Neural cell (in vitro differentiated cells): ENCODE data around the gene MLLT6. TPM values are rescaled to one million over a fixed set of nuclear protein-coding genes. Genes with fewer than 3 reads are reported as not detected.

ENCODE experiments used
- H2AFZ ChIP-seq: fragments of 200-600, 300-800 bp; sonication (generic), shearing (Covaris generic); 2 replicates; pipeline ENCODE4 v1.6.0; 2014; ENCODE audit warnings: low read depth, mild to moderate bottlenecking, antibody characterized with exemption, low read length, moderate library complexity
- H3F3A ChIP-seq: fragments of 200-600 bp; shearing (Covaris generic); 2 replicates; pipeline ENCODE4 v1.6.1; 2016; ENCODE audit warnings: mild to moderate bottlenecking, moderate library complexity, mixed read lengths, antibody characterized with exemption, low read length; ENCODE audit not compliant: insufficient read depth, poor library complexity, severe bottlenecking
- H3K27ac ChIP-seq: fragments of 200-600, 300-800 bp; sonication (generic), shearing (Covaris generic); 2 replicates; pipeline ENCODE4 v1.5.1; 2014; ENCODE audit warnings: mild to moderate bottlenecking, low read length, moderate library complexity
- H3K27me3 ChIP-seq: fragments of 300-800, 200-600 bp; sonication (generic), shearing (Covaris generic); 2 replicates; pipeline ENCODE4 v1.6.0; 2014; ENCODE audit warnings: mild to moderate bottlenecking, low read depth, low read length, moderate library complexity; ENCODE audit not compliant: insufficient read depth
- H3K36me3 ChIP-seq: fragments of 300-800, 200-600 bp; sonication (generic), shearing (Covaris generic); 2 replicates; pipeline ENCODE4 v1.5.1; 2014; ENCODE audit warnings: mild to moderate bottlenecking, antibody characterized with exemption, low read length, moderate library complexity; ENCODE audit not compliant: insufficient read depth
- H3K4me2 ChIP-seq: fragments of 300-800, 200-600 bp; sonication (generic), shearing (Covaris generic); 2 replicates; pipeline ENCODE4 v1.6.0; 2014; ENCODE audit warnings: mild to moderate bottlenecking, low read length
- H3K4me3 ChIP-seq: fragments of 300-800, 200-600 bp; sonication (generic), shearing (Covaris generic); 2 replicates; pipeline ENCODE4 v1.5.1; 2014; ENCODE audit warnings: mild to moderate bottlenecking, low read length, moderate library complexity
- H3K79me2 ChIP-seq: fragments of 200-600 bp; shearing (Covaris generic); replicated peaks from 2 replicates; pipeline ENCODE4 v1.6.0; 2014; ENCODE audit warnings: mild to moderate bottlenecking, low read length, moderate library complexity; ENCODE audit not compliant: insufficient read depth
- H3K9ac ChIP-seq: fragments of 300-800, 200-600 bp; sonication (generic), shearing (Covaris generic); 2 replicates; pipeline ENCODE4 v1.6.1; 2016; ENCODE audit warnings: mild to moderate bottlenecking, low read length, mixed read lengths
- H3K9me2 ChIP-seq: fragments of 200-600 bp; shearing (Covaris generic); 2 replicates; pipeline ENCODE4 v1.6.1; 2016; ENCODE audit warnings: mild to moderate bottlenecking, low read length, mixed read lengths; ENCODE audit not compliant: insufficient read depth
- H3K9me3 ChIP-seq: fragments of 200-600, 300-800 bp; sonication (generic), shearing (Covaris generic); 2 replicates; pipeline ENCODE4 v1.6.1; 2016; ENCODE audit warnings: mild to moderate bottlenecking, mixed run types, low read length, moderate library complexity, mixed read lengths
- H4K20me1 ChIP-seq: fragments of 200-600 bp; shearing (Covaris generic); 2 replicates; pipeline ENCODE4 v1.6.1; 2016; ENCODE audit warnings: mild to moderate bottlenecking, mixed run types; ENCODE audit not compliant: insufficient read depth
- CTCF ChIP-seq: fragments of 450-650 bp; IDR thresholded peaks from 2 replicates; pipeline ENCODE4 v1.5.1; 2014; ENCODE audit warnings: antibody characterized with exemption, mild to moderate bottlenecking, moderate library complexity; ENCODE audit not compliant: poor library complexity, severe bottlenecking
- EP300 ChIP-seq: fragments of 450-650 bp; conservative IDR thresholded peaks from 2 replicates; pipeline ENCODE4 v1.6.1; 2014; ENCODE audit warnings: antibody characterized with exemption, mild to moderate bottlenecking, moderate library complexity; ENCODE audit not compliant: poor library complexity, severe bottlenecking
- EZH2 ChIP-seq: fragments of 200-600, 300-800 bp; shearing (Covaris generic), sonication (generic); IDR thresholded peaks from 2 replicates; pipeline ENCODE4 v1.6.1; 2014; ENCODE audit warnings: antibody characterized with exemption, low read length, borderline replicate concordance, mild to moderate bottlenecking; ENCODE audit not compliant: insufficient read depth, poor library complexity, severe bottlenecking
- MXI1 ChIP-seq: fragments of 450-650 bp; conservative IDR thresholded peaks from 2 replicates; pipeline ENCODE4 v1.6.1; 2014; ENCODE audit warnings: antibody characterized with exemption, mild to moderate bottlenecking; ENCODE audit not compliant: poor library complexity, severe bottlenecking
- POLR2AphosphoS5 ChIP-seq: IDR thresholded peaks from 2 replicates; pipeline ENCODE4 v1.6.1; 2012
- RAD21 ChIP-seq: fragments of 450-650 bp; conservative IDR thresholded peaks from 2 replicates; pipeline ENCODE4 v1.6.1; 2014; ENCODE audit warnings: antibody characterized with exemption, mild to moderate bottlenecking, moderate library complexity
- SMC3 ChIP-seq: fragments of 450-650 bp; conservative IDR thresholded peaks from 2 replicates; pipeline ENCODE4 v1.6.1; 2014; ENCODE audit warnings: antibody characterized with exemption, mild to moderate bottlenecking, moderate library complexity; ENCODE audit not compliant: poor library complexity
- TAF1 ChIP-seq: IDR thresholded peaks from 2 replicates; pipeline ENCODE4 v1.6.1; 2012; ENCODE audit warnings: low read depth
- polyA plus RNA-seq: library from polyadenylated mRNA; depleted of rRNA; stranded (reverse); fragments of >200 nt; gene quantifications from 2 replicates; pipeline ENCODE4 v1.2.3, GENCODE V29; 2014
- TF ChIP-seq, protein P1 (sequence below): IDR thresholded peaks from 2 replicates; pipeline ENCODE4 v1.6.1; 2012; ENCODE audit warnings: borderline replicate concordance

The MLLT6 gene
- polyA plus RNA-seq, 1 donor from 2014 or later: 19.7 TPM

DNA sequence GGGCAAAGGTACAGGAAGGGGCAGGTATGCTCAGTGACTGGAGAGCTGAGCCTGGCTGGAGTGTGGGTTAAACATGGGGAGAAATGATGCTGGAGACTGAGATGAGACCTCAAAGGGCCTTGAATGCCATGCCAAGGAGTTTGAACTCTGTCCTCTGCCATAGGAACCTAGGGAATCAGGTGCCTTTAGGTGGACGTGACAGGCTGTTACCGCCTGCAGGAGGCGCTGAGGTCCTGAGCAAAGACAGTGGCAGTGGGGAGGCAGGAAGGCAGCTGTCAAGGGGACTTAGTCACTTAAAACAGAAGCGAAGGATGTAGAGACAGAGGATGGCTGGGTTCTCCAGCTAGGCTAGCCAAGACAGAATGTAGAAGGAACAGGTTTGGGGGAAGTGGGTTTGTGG lies 56.5 kb downstream of the MLLT6 start:
- H3K4me3 ChIP-seq: no peak overlapping the region
- no peak overlapping the region for H3K4me2 ChIP-seq
- H3K9me2 ChIP-seq: no peaks in the 10 kb centered on the region
- H2AFZ ChIP-seq: no peak overlapping the region
- H3K27ac ChIP-seq: no peak overlapping the region
- H3K36me3 ChIP-seq: peaks cover 7% of the 10 kb centered on the region
- no peaks in the 10 kb centered on the region for H4K20me1 ChIP-seq
- TF ChIP-seq EP300 (no peak), MXI1 (no peak), CTCF (peak; percentile 28)
- H3K9me3 ChIP-seq: no peaks in the 10 kb centered on the region
- no peaks in the 10 kb centered on the region for H3K79me2 ChIP-seq
- no peaks in the 10 kb centered on the region for H3K27me3 ChIP-seq
- no peaks in the 10 kb centered on the region for H3F3A ChIP-seq
- no peak overlapping the region for H3K9ac ChIP-seq

DNA sequence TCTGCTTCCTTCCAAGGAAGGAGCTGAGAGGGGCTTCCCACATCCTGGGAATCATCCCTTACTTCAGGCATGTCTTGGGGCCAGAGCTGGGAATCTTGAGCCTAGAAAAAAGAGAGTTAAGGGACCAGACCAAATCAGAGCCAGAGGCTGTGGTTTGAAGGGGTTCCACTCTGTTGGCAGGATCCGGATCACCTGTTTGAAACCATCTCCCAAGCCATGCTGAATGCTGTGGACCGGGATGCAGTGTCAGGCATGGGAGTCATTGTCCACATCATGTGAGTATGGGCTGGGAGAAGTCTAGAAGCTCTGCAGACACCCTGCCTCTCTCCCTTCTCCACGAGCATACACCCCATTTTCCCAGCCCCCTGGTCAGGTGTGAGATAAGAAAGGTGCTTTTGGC lies 57.2 kb downstream of the MLLT6 start:
- no peak overlapping the region for H2AFZ ChIP-seq
- H3K9me2 ChIP-seq: no peaks in the 10 kb centered on the region
- no peaks in the 10 kb centered on the region for H3F3A ChIP-seq
- no peak overlapping the region for H3K4me3 ChIP-seq
- no peak overlapping the region for H3K27ac ChIP-seq
- no peak for TF ChIP-seq TAF1
- TF ChIP-seq, protein P1, sequence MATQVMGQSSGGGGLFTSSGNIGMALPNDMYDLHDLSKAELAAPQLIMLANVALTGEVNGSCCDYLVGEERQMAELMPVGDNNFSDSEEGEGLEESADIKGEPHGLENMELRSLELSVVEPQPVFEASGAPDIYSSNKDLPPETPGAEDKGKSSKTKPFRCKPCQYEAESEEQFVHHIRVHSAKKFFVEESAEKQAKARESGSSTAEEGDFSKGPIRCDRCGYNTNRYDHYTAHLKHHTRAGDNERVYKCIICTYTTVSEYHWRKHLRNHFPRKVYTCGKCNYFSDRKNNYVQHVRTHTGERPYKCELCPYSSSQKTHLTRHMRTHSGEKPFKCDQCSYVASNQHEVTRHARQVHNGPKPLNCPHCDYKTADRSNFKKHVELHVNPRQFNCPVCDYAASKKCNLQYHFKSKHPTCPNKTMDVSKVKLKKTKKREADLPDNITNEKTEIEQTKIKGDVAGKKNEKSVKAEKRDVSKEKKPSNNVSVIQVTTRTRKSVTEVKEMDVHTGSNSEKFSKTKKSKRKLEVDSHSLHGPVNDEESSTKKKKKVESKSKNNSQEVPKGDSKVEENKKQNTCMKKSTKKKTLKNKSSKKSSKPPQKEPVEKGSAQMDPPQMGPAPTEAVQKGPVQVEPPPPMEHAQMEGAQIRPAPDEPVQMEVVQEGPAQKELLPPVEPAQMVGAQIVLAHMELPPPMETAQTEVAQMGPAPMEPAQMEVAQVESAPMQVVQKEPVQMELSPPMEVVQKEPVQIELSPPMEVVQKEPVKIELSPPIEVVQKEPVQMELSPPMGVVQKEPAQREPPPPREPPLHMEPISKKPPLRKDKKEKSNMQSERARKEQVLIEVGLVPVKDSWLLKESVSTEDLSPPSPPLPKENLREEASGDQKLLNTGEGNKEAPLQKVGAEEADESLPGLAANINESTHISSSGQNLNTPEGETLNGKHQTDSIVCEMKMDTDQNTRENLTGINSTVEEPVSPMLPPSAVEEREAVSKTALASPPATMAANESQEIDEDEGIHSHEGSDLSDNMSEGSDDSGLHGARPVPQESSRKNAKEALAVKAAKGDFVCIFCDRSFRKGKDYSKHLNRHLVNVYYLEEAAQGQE: no peak
- TF ChIP-seq MXI1: no peak
- TF ChIP-seq SMC3: no peak
- TF ChIP-seq POLR2AphosphoS5: no peak
- H3K36me3 ChIP-seq: peaks cover 7% of the 10 kb centered on the region
- H3K79me2 ChIP-seq: no peaks in the 10 kb centered on the region
- H3K9me3 ChIP-seq: no peaks in the 10 kb centered on the region
- H3K27me3 ChIP-seq: no peaks in the 10 kb centered on the region
- no peak overlapping the region for H3K4me2 ChIP-seq
- no peak overlapping the region for H3K9ac ChIP-seq
- H4K20me1 ChIP-seq: no peaks in the 10 kb centered on the region

- Histone ChIP-seq H3K9ac (no peak overlapping the region), H3K4me3 (no peak overlapping the region), H3K27me3 (no peaks in the 10 kb centered on the region), H2AFZ (no peak overlapping the region), H3K9me2 (no peaks in the 10 kb centered on the region), H3K4me2 (no peak overlapping the region), H3K36me3 (peaks cover 7% of the 10 kb centered on the region), H3K9me3 (no peaks in the 10 kb centered on the region), H4K20me1 (no peaks in the 10 kb centered on the region), H3F3A (no peaks in the 10 kb centered on the region), H3K79me2 (no peaks in the 10 kb centered on the region), H3K27ac (no peak overlapping the region)
- TF ChIP-seq SMC3 (no peak), EZH2 (no peak), RAD21 (no peak), MXI1 (no peak), CTCF (no peak), EP300 (no peak), TAF1 (no peak)
- TF ChIP-seq, protein P1: no peak
These were observed 61.3 kb downstream of the MLLT6 start for GRCh38 chr17:38766341-38766740.
